K562 (cell line): ENCODE measurements around the gene PPARD. TPM values are rescaled to one million over a fixed set of nuclear protein-coding genes. Genes with fewer than 3 reads are reported as not detected.
A peak's percentile ranks its signal among the peaks of the same experiment; 100 is the strongest.

Experiments
- ATAC-seq: fragments of 200-7000 bp; cut with Tn5 transposase; 3 replicates; pipeline ENCODE4 v1.9.1; 2020; ENCODE audit warnings: moderate library complexity
- BruUV-seq: library from RNA; stranded (reverse); fragments of 400-500 nt; replicated peaks from 2 replicates; lab custom pipeline; 2021; lab: Mats Ljungman, UMichigan
- CTCF ChIA-PET: fragments of 300-600 bp; formaldehyde crosslinking; extraction: SDS; loops from one replicate; lab custom pipeline; 2021; ENCODE audit warnings: low intra/inter-chr PET ratio; lab: Yijun Ruan, JAX
- POLR2A ChIA-PET: fragments of 300-600, 350-650 bp; sonication (Branson Sonifier 250); formaldehyde crosslinking; extraction: SDS; loops from one replicate; lab custom pipeline; 2021; ENCODE audit warnings: antibody characterized with exemption, inconsistent platforms; lab: Yijun Ruan, JAX
- DNase-seq, 4 experiments: peaks; one replicate each; pipeline versions ENCODE4 v3.0.0 to v3.0.0-alpha.2; 2011 to 2018; ENCODE audit warnings: low spot score in 3 of 4, mixed read lengths in 3 of 4; ENCODE audit errors: extremely low read depth in 1 of 4
- FAIRE-seq: peaks from 2 replicates; lab custom pipeline; 2011; peaks lifted over from hg19 to GRCh38; lab: Jason Lieb, UNC
- H2AFZ ChIP-seq: 2 replicates; pipeline ENCODE4 v1.6.0; 2011; ENCODE audit warnings: low read depth, low read length, control low read depth, inconsistent platforms
- H3K27ac ChIP-seq: fragments of 200-600 bp; 3 replicates; pipeline ENCODE4 v1.8.0; 2011; ENCODE audit warnings: low read depth, mild to moderate bottlenecking, control low read depth, inconsistent platforms, low read length, moderate library complexity, mixed read lengths; ENCODE audit errors: extremely low read depth
- H3K27me3 ChIP-seq, 2 experiments: fragments of 300-600 bp in 1 of 2; 2 replicates in 1 of 2; 3 replicates in 1 of 2; pipeline versions ENCODE4 v1.6.0 to v1.8.0; 2011; ENCODE audit warnings: inconsistent platforms in 2 of 2, low read length in 2 of 2, mild to moderate bottlenecking in 1 of 2, mixed read lengths in 1 of 2, moderate library complexity in 1 of 2; ENCODE audit not compliant: control insufficient read depth in 2 of 2, insufficient read depth in 2 of 2
- H3K36me3 ChIP-seq: fragments of 300-600 bp; 3 replicates; pipeline ENCODE4 v1.8.0; 2011; ENCODE audit warnings: mild to moderate bottlenecking, low read length, inconsistent platforms; ENCODE audit not compliant: control insufficient read depth, insufficient read depth
- H3K4me1 ChIP-seq, 2 experiments: fragments of 200-600 bp in 1 of 2; replicated peaks in 1 of 2; 2 replicates in 1 of 2; 3 replicates in 1 of 2; pipeline versions ENCODE4 v1.5.1 to v1.8.0; 2011; ENCODE audit warnings: inconsistent platforms in 2 of 2, low read length in 2 of 2, mild to moderate bottlenecking in 1 of 2, mixed read lengths in 1 of 2, moderate library complexity in 1 of 2; ENCODE audit not compliant: control insufficient read depth in 2 of 2, insufficient read depth in 2 of 2
- H3K4me2 ChIP-seq: 2 replicates; pipeline ENCODE4 v1.6.1; 2011; ENCODE audit warnings: low read length, control low read depth, inconsistent platforms, mixed read lengths; ENCODE audit not compliant: insufficient read depth
- H3K4me3 ChIP-seq: fragments of 200-600 bp; sonication (generic), shearing (Covaris generic); 2 replicates; pipeline ENCODE4 v1.5.1; 2016; ENCODE audit warnings: control low read depth, inconsistent platforms
- H3K79me2 ChIP-seq: fragments of 200-600 bp; 3 replicates; pipeline ENCODE4 v1.8.0; 2011; ENCODE audit warnings: low read length, inconsistent platforms; ENCODE audit not compliant: control insufficient read depth, insufficient read depth
- H3K9ac ChIP-seq, 2 experiments: 2 replicates each; pipeline versions ENCODE4 v1.6.0 to v1.6.1; 2011; ENCODE audit warnings: low read depth in 2 of 2, low read length in 2 of 2, control low read depth in 1 of 2, inconsistent platforms in 1 of 2, mild to moderate bottlenecking in 1 of 2, mixed read lengths in 1 of 2; ENCODE audit not compliant: insufficient read depth in 1 of 2
- H3K9me1 ChIP-seq: one replicate; pipeline ENCODE4 v1.6.0; 2011; ENCODE audit warnings: inconsistent platforms, mild to moderate bottlenecking, low read length, moderate library complexity; ENCODE audit not compliant: control insufficient read depth, insufficient read depth
- H3K9me3 ChIP-seq: replicated peaks from 2 replicates; pipeline ENCODE4 v1.5.1; 2011; ENCODE audit warnings: low read depth, low read length, inconsistent platforms; ENCODE audit not compliant: control insufficient read depth, insufficient read depth
- H4K20me1 ChIP-seq: replicated peaks from 2 replicates; pipeline ENCODE4 v1.6.1; 2011; ENCODE audit warnings: low read length, inconsistent platforms, mixed read lengths; ENCODE audit not compliant: control insufficient read depth, insufficient read depth
- ATF7 ChIP-seq: fragments of 450-650 bp; IDR thresholded peaks from 2 replicates; pipeline ENCODE4 v1.7.1; 2014; ENCODE audit warnings: mild to moderate bottlenecking, moderate library complexity
- PTRF ChIP-seq: fragments of 450-650 bp; IDR thresholded peaks from 2 replicates; pipeline ENCODE4 v1.6.1; 2016; ENCODE audit warnings: mild to moderate bottlenecking, missing genetic modification characterization, missing compliant biosample characterization
- SREBF1 ChIP-seq: fragments of 150-350 bp; IDR thresholded peaks from 2 replicates; pipeline ENCODE4 v1.6.1; 2014; ENCODE audit warnings: antibody characterized with exemption, low read depth, low read length, borderline replicate concordance
- XRCC5 ChIP-seq: fragments of 200-400 bp; formaldehyde crosslinking; IDR thresholded peaks from 2 replicates; pipeline ENCODE4 v1.6.1; 2017; ENCODE audit warnings: low read depth, mild to moderate bottlenecking, low read length
- ZNF24 ChIP-seq: fragments of 450-650 bp; IDR thresholded peaks from 2 replicates; pipeline ENCODE4 v1.6.1; 2016
- WGBS: fragments of 100-300 bp; shearing (Covaris generic); methylation state at CpG from one replicate; pipeline ENCODE4 v1.1.6; 2016; ENCODE audit warnings: low coverage, mixed read lengths; ENCODE audit not compliant: insufficient coverage; ENCODE audit errors: missing lambda C conversion rate; 5-methylcytosine and 5-hydroxymethylcytosine counted together
- in situ Hi-C: fragments of 300-500 bp; cut with MboI; formaldehyde crosslinking; loops from 4 replicates; pipeline ENCODE4 v1.15.0; 2018; ENCODE audit warnings: inconsistent platforms, mixed read lengths
- intact Hi-C: fragments of 100-400 bp; cut with micrococcal nuclease; formaldehyde crosslinking; loops from 2 replicates; pipeline ENCODE4 v1.14.2; 2022
- polyA plus RNA-seq, 8 experiments: library from polyadenylated mRNA; depleted of rRNA in 4 of 8; stranded (reverse) in 5 of 8; unstranded in 3 of 8; fragments of >200 nt; fragmentation: Nextera tagmentation in 2 of 8; fragmentation: Illumina TruSeq in 1 of 8; extraction: Ambion mirVana in 2 of 8; extraction: Trizol in 1 of 8; gene quantifications; 2 replicates each; pipeline versions ENCODE4 v1.2.1 to v1.2.3, GENCODE V29; 2011 to 2014; ENCODE audit warnings: inconsistent platforms in 1 of 8, missing spikeins in 1 of 8
- total RNA-seq, 7 experiments: library from RNA; depleted of rRNA in 6 of 7; stranded (reverse); fragments of >200 nt in 6 of 7; fragmentation: Illumina TruSeq in 2 of 7; extraction: Trizol in 2 of 7; gene quantifications; 2 replicates each; pipeline versions ENCODE4 v1.2.1 to v1.2.3, GENCODE V29; 2011 to 2021; ENCODE audit warnings: low replicate concordance in 1 of 7
- TF ChIP-seq, protein P1 (sequence below): sonication (generic); formaldehyde crosslinking; IDR thresholded peaks from 2 replicates; pipeline ENCODE4 v1.8.0; 2022; ENCODE audit warnings: missing genetic modification reagents, mild to moderate bottlenecking, moderate library complexity, borderline replicate concordance
- TF ChIP-seq, protein P2 (sequence below): fragments of 450-650 bp; IDR thresholded peaks from 2 replicates; pipeline ENCODE4 v1.6.1; 2016; ENCODE audit warnings: mild to moderate bottlenecking

PPARD gene
- total and polyA plus RNA-seq, 9 of the 15 experiments (the other 6 are each of a cell fraction or from before 2014, with no cell fraction given): 0.14 to 13.2 (median 3.8) TPM

DNA sequence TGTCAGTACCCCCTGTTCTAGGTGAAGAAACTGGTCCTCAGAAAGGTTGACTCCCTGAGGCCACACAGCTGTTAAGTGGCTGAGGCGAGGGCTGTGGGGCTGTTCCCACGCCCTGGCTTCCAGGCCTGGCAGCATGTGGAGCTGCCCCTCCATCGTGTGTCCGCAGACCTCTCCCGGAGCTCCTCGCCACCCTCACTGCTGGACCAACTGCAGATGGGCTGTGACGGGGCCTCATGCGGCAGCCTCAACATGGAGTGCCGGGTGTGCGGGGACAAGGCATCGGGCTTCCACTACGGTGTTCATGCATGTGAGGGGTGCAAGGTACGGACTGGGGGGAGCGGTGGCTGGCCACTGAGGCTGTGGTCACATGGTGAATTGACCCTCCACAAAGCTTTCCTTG, 77.6 kb downstream of the PPARD start:
- FAIRE-seq: no peak
- WGBS: 85% methylated on average over 14 of the region's 14 CpGs
- no peak for DNase-seq
- Histone ChIP-seq H3K27ac (no peak overlapping the region), H3K79me2 (no peaks in the 10 kb centered on the region), H4K20me1 (no peaks in the 10 kb centered on the region), H3K27me3 (no peaks in the 10 kb centered on the region), H3K4me2 (no peak overlapping the region), H3K9ac (0 out of 4 replicates have a peak overlapping the region, but pooled peaks of 1 of the 2 experiments have one; percentile 43), H3K4me1 (no peaks in the 10 kb centered on the region; a peak in 1 of 5 replicates), H3K9me1 (no peaks in the 10 kb centered on the region), H3K9me3 (no peaks in the 10 kb centered on the region), H3K4me3 (no peak overlapping the region), H3K36me3 (peaks cover 10% of the 10 kb centered on the region; the same call in 2 of the 3 replicates), H2AFZ (no peak overlapping the region)
- TF ChIP-seq SREBF1: no peak
- TF ChIP-seq, protein P1, sequence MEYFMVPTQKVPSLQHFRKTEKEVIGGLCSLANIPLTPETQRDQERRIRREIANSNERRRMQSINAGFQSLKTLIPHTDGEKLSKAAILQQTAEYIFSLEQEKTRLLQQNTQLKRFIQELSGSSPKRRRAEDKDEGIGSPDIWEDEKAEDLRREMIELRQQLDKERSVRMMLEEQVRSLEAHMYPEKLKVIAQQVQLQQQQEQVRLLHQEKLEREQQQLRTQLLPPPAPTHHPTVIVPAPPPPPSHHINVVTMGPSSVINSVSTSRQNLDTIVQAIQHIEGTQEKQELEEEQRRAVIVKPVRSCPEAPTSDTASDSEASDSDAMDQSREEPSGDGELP (CRISPR knock-in tag): 0 out of 2 replicates have a peak, but pooled peaks have one; percentile 16
- in situ Hi-C loops: no loop called here
- ChIA-PET CTCF (interaction anchor here (0.6 kb wide), 1 partner anchor 93 kb away, joined by 3 read pairs; no protein-coding TSS in a partner anchor), POLR2A (interaction anchor here (0.6 to 1.8 kb wide), 8 partner anchors 8 to 532 kb away, joined by 3 to 6 read pairs (median 4); no protein-coding TSS in a partner anchor)
- ATAC-seq: no peak
- intact Hi-C loops: loop anchor here (1.0 kb wide), 1 partner anchor 29 kb away; no protein-coding TSS in a partner anchor
- BruUV-seq: no TSS peak

- 61% methylated on average over 3 of the region's 3 CpGs for WGBS
- ATAC-seq: no peak
- H3K9me3 ChIP-seq: peaks cover 15% of the 10 kb centered on the region; the same call in 1 of the 2 replicates
- H3K36me3 ChIP-seq: peaks cover 10% of the 10 kb centered on the region; the same call in 2 of the 3 replicates
- intact Hi-C loops: no loop called here
- H3K9me1 ChIP-seq: no peaks in the 10 kb centered on the region
- peaks cover 0 to 11% of the 10 kb centered on the region in 2 experiments; a peak in 2 of 5 replicates for H3K4me1 ChIP-seq
- H4K20me1 ChIP-seq: no peaks in the 10 kb centered on the region
- POLR2A ChIA-PET: no interaction called here
- H2AFZ ChIP-seq: no peak overlapping the region
- no peak for FAIRE-seq
- no TSS peak for BruUV-seq
- TF ChIP-seq ATF7 (no peak), ZNF24 (no peak), XRCC5 (no peak), PTRF (tag) (no peak)
- TF ChIP-seq, protein P2, sequence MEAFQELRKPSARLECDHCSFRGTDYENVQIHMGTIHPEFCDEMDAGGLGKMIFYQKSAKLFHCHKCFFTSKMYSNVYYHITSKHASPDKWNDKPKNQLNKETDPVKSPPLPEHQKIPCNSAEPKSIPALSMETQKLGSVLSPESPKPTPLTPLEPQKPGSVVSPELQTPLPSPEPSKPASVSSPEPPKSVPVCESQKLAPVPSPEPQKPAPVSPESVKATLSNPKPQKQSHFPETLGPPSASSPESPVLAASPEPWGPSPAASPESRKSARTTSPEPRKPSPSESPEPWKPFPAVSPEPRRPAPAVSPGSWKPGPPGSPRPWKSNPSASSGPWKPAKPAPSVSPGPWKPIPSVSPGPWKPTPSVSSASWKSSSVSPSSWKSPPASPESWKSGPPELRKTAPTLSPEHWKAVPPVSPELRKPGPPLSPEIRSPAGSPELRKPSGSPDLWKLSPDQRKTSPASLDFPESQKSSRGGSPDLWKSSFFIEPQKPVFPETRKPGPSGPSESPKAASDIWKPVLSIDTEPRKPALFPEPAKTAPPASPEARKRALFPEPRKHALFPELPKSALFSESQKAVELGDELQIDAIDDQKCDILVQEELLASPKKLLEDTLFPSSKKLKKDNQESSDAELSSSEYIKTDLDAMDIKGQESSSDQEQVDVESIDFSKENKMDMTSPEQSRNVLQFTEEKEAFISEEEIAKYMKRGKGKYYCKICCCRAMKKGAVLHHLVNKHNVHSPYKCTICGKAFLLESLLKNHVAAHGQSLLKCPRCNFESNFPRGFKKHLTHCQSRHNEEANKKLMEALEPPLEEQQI: no peak
- TF ChIP-seq, all 486 proteins: peak for 0
- no peak overlapping the region for H3K4me2 ChIP-seq
- no peaks in the 10 kb centered on the region for H3K27me3 ChIP-seq
- H3K27ac ChIP-seq: no peak overlapping the region
- no peaks in the 10 kb centered on the region for H3K79me2 ChIP-seq
- H3K9ac ChIP-seq: no peak overlapping the region
- CTCF ChIA-PET: no interaction called here
- in situ Hi-C loops: no loop called here
- no peak for DNase-seq
- H3K4me3 ChIP-seq: no peak overlapping the region
Measured at GRCh38 chr6:35425284-35425683, 82.9 kb downstream of the PPARD start.
